SU-DHL-6 (cell line): ENCODE results near the gene WDR13.

Experiments
- H2AFZ ChIP-seq: fragments of 200-600 bp; sonication (generic); 2 replicates; pipeline ENCODE4 v1.6.1; 2014; ENCODE audit warnings: low read depth, mild to moderate bottlenecking, moderate library complexity, mixed read lengths, antibody characterized with exemption, low read length; ENCODE audit not compliant: severe bottlenecking
- H3F3A ChIP-seq: fragments of 200-600 bp; shearing (Covaris generic); 2 replicates; pipeline ENCODE4 v1.6.0; 2016; ENCODE audit warnings: antibody characterized with exemption, mild to moderate bottlenecking; ENCODE audit not compliant: insufficient read depth
- H3K27ac ChIP-seq: fragments of 200-600 bp; sonication (generic); 2 replicates; pipeline ENCODE4 v1.5.1; 2016; ENCODE audit warnings: low read depth, mild to moderate bottlenecking, low read length, moderate library complexity, mixed read lengths
- H3K27me3 ChIP-seq: fragments of 200-600 bp; sonication (generic), shearing (Covaris generic); 2 replicates; pipeline ENCODE4 v1.6.0; 2014; ENCODE audit warnings: mild to moderate bottlenecking, low read length
- H3K36me3 ChIP-seq: fragments of 200-600 bp; sonication (generic); 2 replicates; pipeline ENCODE4 v1.6.1; 2014; ENCODE audit warnings: mild to moderate bottlenecking, low read length, mixed read lengths
- H3K4me2 ChIP-seq: fragments of 300-600, 200-600 bp; shearing (Covaris generic), sonication (generic); 2 replicates; pipeline ENCODE4 v1.6.0; 2014; ENCODE audit warnings: low read length, low read depth, mild to moderate bottlenecking; ENCODE audit not compliant: poor library complexity, severe bottlenecking
- H3K4me3 ChIP-seq: fragments of 200-600 bp; sonication (generic); 2 replicates; pipeline ENCODE4 v1.5.1; 2014; ENCODE audit warnings: antibody characterized with exemption, low read length, mild to moderate bottlenecking, mixed read lengths; ENCODE audit not compliant: insufficient read depth, poor library complexity, severe bottlenecking
- H3K79me2 ChIP-seq: fragments of 200-600 bp; sonication (generic); 2 replicates; pipeline ENCODE4 v1.6.1; 2014; ENCODE audit warnings: mild to moderate bottlenecking, low read length, moderate library complexity; ENCODE audit not compliant: insufficient read depth
- H3K9ac ChIP-seq: fragments of 200-600 bp; sonication (generic); 2 replicates; pipeline ENCODE4 v1.7.0; 2014; ENCODE audit warnings: mild to moderate bottlenecking, low read length
- H3K9me2 ChIP-seq: fragments of 200-600 bp; sonication (generic); replicated peaks from 2 replicates; pipeline ENCODE4 v1.6.1; 2014; ENCODE audit warnings: low read length; ENCODE audit not compliant: insufficient read depth
- H3K9me3 ChIP-seq: fragments of 200-600 bp; sonication (generic); 2 replicates; pipeline ENCODE4 v1.6.1; 2014; ENCODE audit warnings: low read length, mixed read lengths; ENCODE audit not compliant: insufficient read depth
- H4K20me1 ChIP-seq: fragments of 200-600 bp; sonication (generic); 2 replicates; pipeline ENCODE4 v1.6.1; 2014; ENCODE audit warnings: low read depth, mild to moderate bottlenecking, antibody characterized with exemption, low read length, moderate library complexity, mixed read lengths
- CTCF ChIP-seq: fragments of 200-600 bp; sonication (generic); IDR thresholded peaks from one replicate; pipeline ENCODE4 v1.5.1; 2017; ENCODE audit warnings: antibody characterized with exemption, mild to moderate bottlenecking, low read length, moderate library complexity; ENCODE audit not compliant: insufficient read depth, poor library complexity, severe bottlenecking
- EZH2phosphoT487 ChIP-seq: fragments of 200-600 bp; sonication (generic), shearing (Covaris generic); conservative IDR thresholded peaks from 2 replicates; pipeline ENCODE4 v1.6.1; 2018; ENCODE audit warnings: mild to moderate bottlenecking, antibody characterized with exemption, low read length, moderate library complexity, mixed read lengths

The WDR13 gene

GRCh38 chrX:48595929-48596328, 1.4 kb upstream of the WDR13 start:
- Histone ChIP-seq H3F3A (no peaks in the 10 kb centered on the region), H3K4me2 (no peak overlapping the region), H3K79me2 (no peaks in the 10 kb centered on the region), H3K9ac (no peak overlapping the region), H3K9me2 (no peaks in the 10 kb centered on the region), H3K36me3 (no peaks in the 10 kb centered on the region), H3K4me3 (no peak overlapping the region), H3K27ac (no peak overlapping the region), H2AFZ (no peak overlapping the region), H4K20me1 (no peaks in the 10 kb centered on the region), H3K27me3 (no peaks in the 10 kb centered on the region), H3K9me3 (no peaks in the 10 kb centered on the region)
- TF ChIP-seq EZH2phosphoT487 (no peak), CTCF (no peak)

GRCh38 chrX:48598614-48599013, 1.3 kb downstream of the WDR13 start:
- peak overlapping the region; percentile 82; the same call in 1 of the 2 replicates for H3K9ac ChIP-seq
- TF ChIP-seq EZH2phosphoT487, result no peak
- TF ChIP-seq CTCF, result no peak

DNA sequence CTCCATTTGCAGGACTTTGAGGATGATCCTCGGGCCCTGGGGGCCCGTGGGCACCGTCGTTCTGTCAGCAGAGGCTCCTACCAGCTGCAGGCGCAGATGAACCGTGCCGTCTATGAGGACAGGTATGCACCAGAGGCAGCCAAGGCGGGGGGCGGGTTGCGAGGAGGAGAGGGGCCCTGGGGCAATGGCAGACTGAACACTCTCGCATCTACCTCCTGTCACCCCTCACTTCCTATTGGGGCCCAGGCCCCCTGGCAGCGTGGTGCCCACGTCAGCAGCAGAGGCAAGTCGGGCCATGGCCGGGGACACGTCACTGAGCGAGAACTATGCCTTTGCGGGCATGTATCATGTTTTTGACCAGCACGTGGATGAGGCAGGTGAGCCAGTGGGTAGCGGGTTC, 2.0 kb downstream of the WDR13 start:
- no peaks in the 10 kb centered on the region for H3K27me3 ChIP-seq
- H3K9me2 ChIP-seq, result no peaks in the 10 kb centered on the region

More at GRCh38 chrX:48598614-48599013, 1.3 kb downstream of the WDR13 start:
- Histone ChIP-seq H3K27ac (no peak overlapping the region), H3F3A (no peaks in the 10 kb centered on the region), H2AFZ (no peak overlapping the region), H4K20me1 (no peaks in the 10 kb centered on the region), H3K36me3 (no peaks in the 10 kb centered on the region), H3K9me2 (no peaks in the 10 kb centered on the region), H3K4me2 (peak overlapping the region; percentile 53), H3K79me2 (no peaks in the 10 kb centered on the region), H3K9me3 (no peaks in the 10 kb centered on the region), H3K27me3 (no peaks in the 10 kb centered on the region), H3K4me3 (no peak overlapping the region)

More for the DNA sequence above, 2.0 kb downstream of the WDR13 start:
- Histone ChIP-seq H3K4me2 (no peak overlapping the region), H3K4me3 (no peak overlapping the region), H3K9ac (no peak overlapping the region), H3K27ac (no peak overlapping the region), H2AFZ (no peak overlapping the region), H3F3A (no peaks in the 10 kb centered on the region), H3K9me3 (no peaks in the 10 kb centered on the region), H4K20me1 (no peaks in the 10 kb centered on the region), H3K79me2 (no peaks in the 10 kb centered on the region), H3K36me3 (no peaks in the 10 kb centered on the region)
- TF ChIP-seq CTCF, result no peak
- no peak for TF ChIP-seq EZH2phosphoT487
